Skin of body (tissue), 2 donors: ENCODE data around the gene SH3BP2. TPM values are rescaled to one million over a fixed set of nuclear protein-coding genes. Genes with fewer than 3 reads are reported as not detected.

Experiments used
- DNase-seq: peaks from one replicate; lab custom pipeline; 2025; lab: John Stamatoyannopoulos, UW
- total RNA-seq: library from RNA; depleted of rRNA; stranded (reverse); fragments of >200 nt; gene quantifications from one replicate; pipeline ENCODE4 v1.2.3, GENCODE V29; 2014

The SH3BP2 gene
- total RNA-seq, 1 donor from 2014 or later, result 29.4 TPM

DNA sequence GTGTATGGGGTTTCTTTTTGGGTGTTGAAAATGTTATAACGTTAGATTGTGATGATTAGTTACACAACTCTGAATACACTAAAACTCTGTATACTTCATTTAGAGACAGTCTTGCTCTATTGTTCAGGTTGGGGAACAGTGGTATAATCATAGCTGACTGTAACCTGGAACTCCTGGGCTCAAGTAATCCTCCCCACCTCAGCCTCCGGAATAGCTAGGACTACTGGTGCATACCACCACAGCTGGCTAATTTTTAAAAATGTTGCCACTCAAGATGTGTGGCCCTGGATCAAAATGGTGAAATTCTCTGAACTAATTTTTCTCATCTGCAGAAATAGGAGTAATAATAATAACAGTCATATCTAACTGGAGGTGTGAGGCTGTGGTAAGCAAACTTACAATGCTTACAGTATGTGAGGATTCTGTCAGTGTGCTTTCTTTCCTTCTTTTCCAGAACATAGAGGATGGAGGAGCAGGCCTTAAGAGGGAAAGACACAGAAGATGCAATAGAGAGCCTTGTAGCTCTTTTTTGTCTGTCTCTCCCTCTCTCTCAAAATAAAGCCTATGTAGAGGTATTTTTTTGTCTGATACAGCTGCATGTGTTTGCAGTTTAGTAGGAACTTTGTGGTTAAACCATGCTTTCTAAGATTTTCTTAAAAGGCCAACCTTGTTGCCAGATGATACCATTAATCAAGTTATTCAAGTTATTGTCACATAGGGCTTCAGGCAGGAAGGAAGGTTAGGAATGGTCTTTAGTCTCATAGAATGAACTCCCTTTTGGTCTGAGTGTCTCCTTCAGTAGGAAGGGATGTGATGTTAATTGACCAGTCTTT is 58.3 kb downstream of the SH3BP2 start:
- DNase-seq, result no peak

GRCh38 chr4:2852481-2852921 is 59.6 kb downstream of the SH3BP2 start:
- no peak for DNase-seq

- DNase-seq, result no peak
Observed at GRCh38 chr4:2855584-2855983, 62.7 kb downstream of the SH3BP2 start.

DNA sequence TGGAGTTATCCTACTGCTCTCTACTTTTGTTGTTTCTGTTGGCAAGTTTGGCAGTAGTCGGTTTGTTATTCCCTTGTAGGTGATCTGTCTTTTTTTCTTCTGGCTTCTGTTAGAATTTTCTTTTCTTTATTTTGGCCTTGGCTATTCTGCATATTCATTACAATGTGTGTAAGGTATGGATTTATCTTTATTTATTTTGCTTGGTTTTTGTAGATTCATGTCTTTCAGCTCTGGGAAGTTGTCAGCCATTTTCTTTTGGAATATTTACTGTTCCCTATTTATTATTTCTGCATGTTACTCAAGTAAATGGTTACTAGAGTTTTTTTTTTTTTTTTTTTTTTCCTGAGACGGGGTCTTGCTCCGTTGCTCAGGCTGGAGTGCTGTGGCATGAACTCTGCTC is 63.4 kb downstream of the SH3BP2 start:
- DNase-seq, result no peak

GRCh38 chr4:2857349-2857927 is 64.6 kb downstream of the SH3BP2 start:
- no peak for DNase-seq

- DNase-seq, result peak; percentile 53
Observed at GRCh38 chr4:2858451-2859217, 65.7 kb downstream of the SH3BP2 start.

GRCh38 chr4:2859514-2859913 is 66.6 kb downstream of the SH3BP2 start:
- no peak for DNase-seq

DNA sequence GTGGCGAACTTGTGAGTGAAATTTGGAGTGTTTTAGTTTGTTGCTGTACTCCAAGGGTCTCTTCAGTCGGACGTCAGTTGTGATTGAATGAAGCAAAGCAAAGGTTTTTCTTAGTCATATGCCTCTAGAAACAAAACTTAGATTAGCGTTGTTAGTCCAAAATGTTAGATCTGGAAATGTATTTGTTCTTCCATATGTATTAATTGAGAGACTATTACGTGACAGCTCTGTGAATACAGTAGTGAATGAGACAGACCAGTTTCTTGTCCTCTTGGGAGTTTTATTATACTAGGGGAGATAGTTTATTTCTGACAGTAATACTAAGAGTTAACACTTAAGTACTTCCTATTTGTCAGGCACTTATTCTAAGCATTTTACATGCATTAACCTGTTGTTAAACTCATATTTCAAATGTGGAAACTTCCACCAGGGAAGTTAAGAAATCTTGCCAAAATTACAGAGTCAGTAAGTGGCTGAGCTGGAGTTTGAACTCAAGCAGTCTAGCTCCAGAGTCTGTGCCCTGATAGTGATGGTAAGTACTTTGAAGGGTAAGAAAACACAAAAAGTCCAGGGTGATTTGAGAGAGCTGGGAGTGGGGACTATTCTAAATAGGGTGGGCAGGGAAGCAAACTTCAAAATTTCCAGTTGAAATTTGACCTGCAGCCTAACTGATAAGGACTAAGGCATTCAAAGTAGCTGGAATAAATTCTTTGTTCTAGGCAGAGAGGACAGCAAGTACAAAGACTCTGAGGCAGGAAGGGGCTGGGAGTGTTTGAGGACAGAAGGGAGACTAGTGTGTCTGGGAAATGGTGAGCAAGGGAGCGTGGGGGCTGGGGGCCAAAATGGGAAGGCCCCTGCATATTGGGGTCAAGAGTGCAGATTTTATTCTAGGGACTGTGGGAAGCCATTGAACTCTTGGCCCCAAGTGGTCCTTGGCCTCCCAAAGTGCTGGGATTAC is 67.8 kb downstream of the SH3BP2 start:
- DNase-seq, result no peak

DNA sequence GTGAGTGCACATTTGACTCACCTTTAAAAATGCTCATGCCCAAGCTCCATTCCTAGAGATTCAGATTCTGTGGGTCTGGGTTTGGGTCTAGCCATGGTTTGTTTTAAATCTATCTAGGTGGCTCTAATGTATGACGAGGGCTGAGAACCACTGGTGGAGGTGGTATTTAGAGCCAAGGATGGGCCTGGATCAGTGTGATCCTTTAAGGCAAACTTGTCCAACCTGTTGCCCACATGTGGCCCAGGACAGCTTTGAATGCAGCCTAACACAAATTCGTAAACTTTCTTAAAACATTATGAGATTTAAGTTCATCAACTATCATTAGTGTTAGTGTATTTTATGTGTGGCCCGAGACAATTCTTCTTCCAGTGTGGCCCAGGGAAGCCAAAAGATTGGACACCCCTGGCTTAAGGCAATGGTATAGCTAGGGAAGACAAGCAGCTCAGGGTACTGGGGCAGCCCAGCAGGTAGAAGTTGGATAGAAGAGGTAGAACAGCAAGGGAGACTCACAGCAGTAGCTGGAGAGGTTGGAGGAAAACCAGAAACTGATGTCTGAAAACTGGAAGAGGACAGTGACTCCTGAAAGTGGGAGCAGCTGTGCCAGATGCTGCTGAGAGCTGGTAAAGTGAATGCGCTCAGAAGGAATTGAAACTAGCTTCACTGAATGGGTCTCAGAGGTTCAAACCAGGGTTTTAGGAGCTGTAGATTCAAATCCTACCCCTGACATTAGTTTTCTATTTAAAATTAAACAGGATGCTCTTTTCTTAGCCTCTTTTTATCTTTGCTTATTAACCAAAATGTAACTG is 68.9 kb downstream of the SH3BP2 start:
- peak; percentile 17 for DNase-seq

DNA sequence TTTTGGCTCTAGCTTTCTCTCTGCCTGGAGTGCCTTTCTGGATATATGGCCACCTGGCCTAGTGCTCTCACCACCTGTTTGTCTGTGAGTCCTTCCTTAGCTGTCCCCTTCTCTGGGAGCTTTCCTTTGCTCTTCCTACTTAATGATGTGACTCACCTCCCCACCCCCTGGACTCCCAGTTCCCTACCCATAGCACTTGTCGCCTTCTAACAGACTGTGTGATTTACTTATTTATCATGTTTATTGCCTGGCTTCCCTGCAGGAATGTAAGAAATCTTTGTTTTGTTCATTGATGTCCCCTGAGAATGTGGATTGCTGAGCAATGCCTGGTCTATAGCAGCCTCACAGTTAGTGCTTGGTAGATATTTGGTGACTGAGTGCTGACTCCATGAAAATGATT is 69.6 kb downstream of the SH3BP2 start:
- DNase-seq, result no peak

- DNase-seq, result no peak
Observed at GRCh38 chr4:2863649-2864048, 70.8 kb downstream of the SH3BP2 start.

DNA sequence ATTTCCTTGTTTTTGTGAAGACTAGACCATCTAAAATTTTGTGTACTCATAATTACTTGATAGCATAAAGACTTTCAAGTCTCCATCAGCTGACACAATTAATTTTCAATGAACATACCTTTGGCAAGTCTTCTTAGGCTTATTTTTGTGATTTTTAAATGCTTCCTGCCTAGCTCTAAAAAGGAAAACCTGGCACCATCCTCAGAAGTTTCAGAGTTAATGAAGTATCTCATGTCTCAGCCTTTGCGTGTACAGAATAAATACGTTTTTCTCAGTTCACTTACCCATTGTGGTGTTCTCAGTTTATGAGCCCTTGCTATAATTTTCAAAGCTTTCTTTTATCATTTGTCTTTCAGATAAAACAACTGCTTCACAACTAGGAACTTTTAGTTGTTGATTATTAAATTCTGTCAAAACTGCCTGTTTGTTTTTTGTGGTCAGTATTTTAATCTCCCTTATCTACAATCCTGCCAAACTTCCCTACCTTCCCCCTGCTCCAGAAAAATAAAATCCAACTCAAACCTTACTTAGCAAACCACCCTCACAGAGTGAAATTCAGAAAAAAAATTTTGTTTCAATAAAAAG is 72.4 kb downstream of the SH3BP2 start:
- DNase-seq, result no peak

DNA sequence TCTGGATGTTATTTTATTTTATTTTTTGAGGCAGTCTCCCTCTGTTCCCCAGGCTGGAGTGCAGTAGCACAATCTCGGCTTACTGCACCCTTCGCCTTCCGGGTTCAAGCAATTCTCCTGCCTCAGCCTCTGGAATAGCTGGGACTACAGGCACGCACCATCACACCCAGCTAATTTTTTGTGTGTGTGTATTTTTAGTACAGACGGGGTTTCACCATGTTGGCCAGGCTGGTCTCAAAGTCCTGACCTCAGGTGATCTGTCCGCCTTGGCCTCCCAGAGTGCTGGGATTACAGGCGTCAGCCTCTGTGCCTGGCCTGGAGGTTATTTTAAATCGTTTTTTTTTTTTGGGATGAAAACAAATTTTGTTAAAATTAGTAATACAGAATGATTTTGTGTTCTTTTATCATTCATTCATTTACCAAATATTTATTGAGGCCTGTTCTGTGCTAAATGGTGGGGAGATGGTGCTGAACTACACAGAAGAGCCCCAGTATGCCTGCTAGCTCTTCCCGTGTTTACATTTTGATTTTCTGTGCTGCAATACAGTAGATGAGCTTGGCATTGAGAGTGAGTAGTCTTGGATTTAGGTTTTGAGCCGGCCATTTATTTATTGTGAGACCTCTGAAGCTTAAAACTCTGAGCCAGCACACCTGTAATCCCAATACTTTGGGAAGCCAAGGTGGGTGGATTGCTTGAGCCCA is 73.4 kb downstream of the SH3BP2 start:
- no peak for DNase-seq

- no peak for DNase-seq
Observed at GRCh38 chr4:2866891-2867290, 74.0 kb downstream of the SH3BP2 start.

DNA sequence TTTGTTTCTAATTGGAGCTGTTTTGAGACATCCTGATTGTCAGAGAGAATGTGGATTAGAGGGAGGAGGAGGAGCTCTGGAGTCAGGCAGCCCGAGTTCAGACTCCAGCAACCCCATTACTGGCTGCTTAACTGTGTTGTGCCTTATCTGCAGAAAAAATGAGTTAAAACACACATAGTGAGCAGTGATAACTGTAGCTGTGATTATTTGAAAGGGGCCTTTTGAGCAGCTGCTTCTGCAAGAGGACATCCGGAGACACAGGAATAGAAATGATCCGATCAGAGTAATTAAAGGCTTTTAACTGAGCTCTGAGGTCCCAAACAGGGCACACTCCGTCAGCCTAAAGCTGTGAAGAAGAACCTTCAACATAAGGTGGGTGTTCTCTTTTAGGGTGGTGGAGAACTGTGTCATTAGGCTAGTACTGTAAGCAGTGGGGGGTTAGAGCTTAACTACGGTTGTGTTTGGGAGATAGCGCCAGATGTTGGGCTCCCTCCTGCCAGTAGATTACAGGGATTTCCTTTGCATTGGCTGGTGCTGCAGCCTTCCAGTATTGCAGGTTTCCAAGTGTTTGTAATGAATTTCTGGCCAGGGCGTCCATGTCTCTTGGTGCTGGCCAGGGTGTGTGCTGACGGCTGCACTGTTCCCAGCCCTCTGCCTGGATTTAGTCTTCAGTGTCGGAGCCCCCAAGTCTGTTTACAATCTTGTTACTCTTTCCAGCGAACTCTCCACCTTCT is 75.0 kb downstream of the SH3BP2 start:
- peak; percentile 38 for DNase-seq

- no peak for DNase-seq
Observed at GRCh38 chr4:2868877-2869487, 76.1 kb downstream of the SH3BP2 start.

DNA sequence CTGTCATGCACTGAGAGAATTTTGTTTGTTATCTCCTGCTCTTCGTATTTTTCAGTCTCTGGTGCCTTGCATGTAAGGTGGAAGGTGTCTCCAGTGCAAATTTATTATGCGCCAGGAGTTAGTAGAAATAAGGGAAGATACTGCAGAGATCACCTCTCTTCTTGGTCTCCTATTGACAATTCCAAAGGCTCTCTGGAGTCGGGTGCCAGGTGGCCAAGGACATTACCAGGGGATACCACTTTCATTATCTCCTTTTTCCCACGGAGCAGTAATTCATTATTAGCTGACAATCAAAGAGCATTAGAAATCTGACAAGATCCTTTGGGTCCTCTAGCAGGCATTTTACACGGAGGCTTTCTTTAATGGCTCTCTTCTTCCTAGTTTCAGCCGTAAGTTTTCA is 76.8 kb downstream of the SH3BP2 start:
- no peak for DNase-seq

- no peak for DNase-seq
Observed at GRCh38 chr4:2870082-2870481, 77.2 kb downstream of the SH3BP2 start.
